HG03196 (cell line): ENCODE data around the gene PRCP.

ENCODE experiments used
- ATAC-seq: cut with Tn5 transposase; IDR thresholded peaks from one replicate; pipeline ENCODE4 v1.9.1; 2021; ENCODE audit not compliant: unreplicated experiment

The PRCP gene

DNA sequence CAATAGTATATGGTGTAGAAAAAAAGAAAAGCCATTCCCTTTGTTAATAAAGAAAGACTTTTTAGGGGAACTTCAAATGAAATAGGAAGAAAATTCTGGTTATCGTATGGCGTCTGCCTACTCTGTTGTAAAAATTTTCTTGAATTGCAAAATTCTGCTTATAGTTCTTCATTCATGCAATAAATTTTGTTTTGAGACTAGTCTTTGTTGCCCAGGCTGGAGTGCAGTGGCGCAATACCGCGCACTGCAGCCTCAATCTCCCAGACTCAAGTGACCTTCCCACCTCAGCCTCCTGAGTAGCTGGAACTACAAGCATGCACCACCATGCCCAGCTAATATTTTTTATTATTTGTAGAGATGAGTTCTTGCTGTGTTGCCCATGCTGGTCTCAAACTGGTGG lies 7.1 kb upstream of the PRCP start:
- no peak for ATAC-seq

DNA sequence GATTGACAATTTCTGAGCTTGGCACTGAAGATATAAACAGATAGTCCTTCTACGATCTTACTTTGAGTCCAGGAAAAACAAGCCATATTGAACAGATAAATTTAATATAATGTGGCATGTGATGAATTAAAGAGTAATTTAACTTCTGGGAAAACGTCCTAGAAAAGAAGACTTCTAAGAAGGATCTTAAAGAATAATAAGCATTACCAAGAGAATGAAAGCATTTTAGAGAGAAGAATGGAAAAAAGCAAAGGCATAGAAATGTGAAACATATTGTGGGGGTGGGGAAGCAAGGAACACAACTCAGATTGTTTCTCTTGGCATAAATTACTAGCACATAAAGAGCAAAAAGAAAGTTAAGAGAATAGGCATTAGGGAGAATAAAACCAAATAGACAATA lies 6.7 kb upstream of the PRCP start:
- ATAC-seq = no peak

DNA sequence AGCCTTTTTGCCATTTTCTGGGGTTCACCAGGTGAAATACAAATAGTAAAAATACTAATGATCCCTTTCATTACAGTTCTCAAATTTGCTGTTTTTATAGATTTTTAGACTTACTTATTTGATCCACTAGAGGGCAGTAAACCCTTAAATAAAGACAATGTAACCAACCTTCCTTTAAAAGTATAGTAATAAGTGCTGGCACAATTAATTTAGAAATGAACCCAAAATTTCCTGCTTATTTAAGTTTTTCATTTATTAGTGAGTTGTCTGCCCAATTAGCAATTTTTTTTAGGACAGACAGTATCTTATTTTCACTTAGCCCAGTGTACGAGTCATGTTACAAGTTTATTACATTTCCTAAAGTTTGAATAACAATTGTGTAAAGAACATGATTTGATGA lies 6.0 kb upstream of the PRCP start:
- no peak for ATAC-seq

DNA sequence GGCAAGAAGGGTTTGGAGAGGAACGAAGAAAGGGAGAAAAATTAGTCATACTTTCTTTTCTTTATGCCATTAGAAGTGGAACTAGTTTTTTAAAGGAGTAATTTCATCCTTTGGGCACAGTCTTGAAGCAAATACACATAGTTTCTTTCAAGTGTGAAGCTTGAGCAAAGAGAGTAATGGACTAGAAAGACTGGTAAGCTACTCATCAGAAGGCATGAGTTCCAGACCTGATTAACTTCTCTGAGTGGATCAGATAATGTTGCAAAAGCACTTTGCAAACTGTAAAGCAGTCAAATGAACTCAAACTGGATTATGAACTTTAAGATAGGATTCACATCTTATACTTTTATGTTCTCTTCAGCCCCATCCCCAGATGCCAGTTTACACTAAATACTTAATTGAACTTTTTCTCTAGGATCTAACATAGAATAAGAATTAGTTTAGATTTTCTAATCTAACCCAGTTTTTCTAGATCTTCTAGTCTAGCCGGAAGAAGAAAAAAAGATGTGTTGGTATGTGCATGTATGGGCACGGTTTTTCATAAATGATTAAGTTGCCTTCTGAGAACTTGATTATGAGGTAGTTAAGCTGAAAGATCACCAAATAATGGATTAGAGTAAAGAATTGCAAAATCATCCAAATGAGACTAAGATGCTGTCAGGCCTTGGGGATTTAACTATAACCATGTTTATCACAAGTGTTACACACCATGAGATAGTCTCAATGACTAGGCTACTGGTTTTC lies 3.8 kb upstream of the PRCP start:
- ATAC-seq = no peak

DNA sequence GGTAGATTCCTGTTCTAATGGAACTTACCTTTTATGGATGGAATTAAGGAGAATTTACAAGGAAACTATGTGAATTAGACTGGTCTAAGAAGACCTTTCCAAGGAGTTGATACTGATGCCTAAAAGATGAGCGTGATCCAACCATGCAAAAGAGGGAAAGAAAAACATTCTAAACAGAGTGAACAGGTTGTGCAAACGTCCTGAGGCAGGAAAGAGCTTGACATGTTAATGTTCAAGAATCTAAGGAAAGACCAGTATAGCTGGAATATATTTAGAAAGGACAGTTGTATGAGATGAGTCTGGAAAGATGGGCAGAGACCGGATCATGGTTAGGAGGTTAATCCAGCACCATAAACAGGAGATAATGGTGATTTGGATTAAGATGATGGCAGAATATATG lies 2.6 kb upstream of the PRCP start:
- no peak for ATAC-seq

DNA sequence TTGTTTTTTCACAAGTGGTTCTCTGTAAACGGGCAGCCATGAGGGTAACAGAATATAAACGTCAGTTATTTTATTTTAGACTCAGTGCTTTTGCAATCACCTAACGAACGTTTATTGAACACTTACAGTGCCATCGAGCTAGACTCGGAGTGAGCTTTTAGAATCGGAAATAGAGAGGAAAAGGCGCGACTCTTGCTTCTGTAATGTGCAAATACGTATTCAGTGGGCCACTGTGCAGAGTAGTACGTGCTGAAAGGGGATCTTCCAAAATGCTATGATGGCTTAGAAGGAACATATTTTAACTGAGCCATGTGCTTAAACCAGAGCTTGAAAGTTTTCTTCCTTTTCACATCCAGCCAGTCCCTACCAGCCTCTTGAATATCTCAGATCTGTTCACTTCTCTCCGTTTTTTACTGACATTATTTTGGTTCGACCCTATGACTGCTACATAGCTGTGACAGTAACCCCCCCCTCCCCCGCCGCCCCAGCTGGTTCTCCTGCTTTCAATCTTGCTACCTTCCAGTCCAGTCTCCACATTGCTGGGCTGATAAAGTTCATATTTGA lies 1.8 kb upstream of the PRCP start:
- no peak for ATAC-seq

DNA sequence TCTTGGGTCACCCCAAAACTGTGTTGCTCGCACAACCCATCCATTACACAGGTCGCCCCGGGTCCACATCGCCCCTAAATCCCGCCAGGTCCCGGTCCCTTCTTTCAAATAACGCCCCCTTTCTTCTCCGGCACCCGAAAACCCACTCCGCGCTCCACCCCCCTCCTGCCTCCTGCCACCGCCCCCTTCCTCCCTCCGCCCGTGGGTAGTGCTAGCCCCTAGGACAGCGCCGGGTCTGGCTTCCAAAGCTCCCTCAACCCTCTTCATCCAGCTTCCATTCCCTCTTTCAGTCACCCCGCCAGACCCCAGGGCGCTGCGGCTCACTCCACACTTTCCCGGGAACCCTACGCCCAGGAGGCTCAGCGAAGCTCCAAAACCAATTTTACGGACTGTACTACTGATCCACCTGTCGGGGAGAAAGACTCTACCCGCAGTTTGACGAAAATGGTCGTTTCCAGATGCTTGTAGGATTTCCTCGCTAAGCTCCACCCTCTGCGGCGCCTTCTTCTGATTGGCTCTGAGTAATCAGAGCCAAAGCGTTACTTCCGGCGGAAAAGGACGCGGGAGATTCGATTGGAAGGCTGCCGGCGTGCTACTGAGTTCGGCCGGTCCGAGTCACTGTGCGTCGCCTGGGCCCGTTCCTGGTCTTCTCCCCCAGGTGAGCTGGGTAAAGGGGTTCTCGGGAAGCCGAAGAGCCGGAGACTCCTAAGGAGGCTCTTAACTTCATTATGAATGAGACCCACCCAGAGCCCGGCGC lies 1.1 kb upstream of the PRCP start, which contains the start of gene DDIAS:
Gene DDIAS, plus strand, starts transcription at position 572 of the 757 bp plus-strand sequence. CDS start 13,003 bp downstream, outside the sequence.
- ATAC-seq = peak; percentile 70

DNA sequence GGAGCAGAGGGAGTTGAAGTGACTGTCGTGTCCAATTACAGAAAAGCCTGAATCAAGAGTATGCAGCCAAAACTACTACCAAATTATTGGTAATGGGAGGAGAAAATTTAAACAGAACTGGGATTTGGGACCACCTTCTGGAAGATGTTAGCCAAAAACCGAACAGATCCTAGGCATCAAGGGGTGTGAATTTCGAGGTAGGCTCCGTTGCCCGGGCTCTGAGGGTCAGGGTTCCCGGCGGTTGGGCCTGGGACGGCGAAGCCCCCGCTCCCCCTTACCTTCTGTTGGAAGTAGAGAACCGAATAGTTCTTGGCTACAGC lies 313 bp downstream of the PRCP start:
- ATAC-seq = peak; percentile 3

DNA sequence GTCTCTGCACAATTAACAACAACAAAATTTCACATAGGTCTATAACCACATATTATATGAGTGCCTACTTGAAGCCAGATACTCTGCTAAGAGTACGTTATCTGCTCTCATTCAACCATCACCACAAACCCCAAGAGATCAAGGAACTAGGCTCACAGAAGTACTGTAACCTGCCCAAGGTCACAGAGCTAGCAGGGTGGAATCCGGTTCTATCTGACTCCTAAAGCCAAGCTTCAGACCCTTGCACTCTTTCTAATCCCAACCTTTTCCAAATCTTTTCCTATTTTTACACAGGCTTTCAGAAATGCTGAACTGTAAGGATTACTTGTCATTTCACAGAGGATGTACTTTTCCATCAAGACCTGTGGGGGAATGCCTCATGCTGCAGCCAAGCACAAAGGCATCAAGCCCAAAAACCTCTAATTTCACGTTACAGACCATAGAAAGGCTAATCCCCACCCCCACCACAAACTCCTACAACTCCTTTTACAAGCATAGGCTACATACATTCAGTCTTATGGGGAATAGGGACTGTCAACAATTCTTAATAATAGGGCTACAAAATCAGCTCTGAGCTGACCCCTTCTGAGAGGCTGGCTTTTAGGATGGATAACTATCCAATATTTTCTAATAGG lies 927 bp downstream of the PRCP start:
- no peak for ATAC-seq

DNA sequence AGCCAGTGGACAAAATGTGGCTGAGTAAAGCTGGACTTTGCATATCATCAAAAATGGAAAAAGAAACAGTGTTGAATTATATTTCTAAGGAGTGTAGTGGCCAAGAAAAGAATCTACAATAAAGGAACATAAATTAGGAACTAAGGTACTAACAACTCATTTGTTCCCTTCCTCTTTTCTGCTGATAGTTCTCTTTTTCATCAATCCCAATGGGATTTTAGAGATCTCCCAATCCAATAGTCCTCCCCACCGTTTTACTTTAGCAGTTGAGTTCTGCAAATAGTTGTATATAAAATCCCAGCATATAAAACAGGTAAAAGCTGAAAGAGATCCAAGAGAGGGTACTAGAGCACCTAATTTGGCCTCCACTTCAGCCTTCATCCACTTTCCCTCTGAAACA lies 2.0 kb downstream of the PRCP start:
- ATAC-seq = no peak

DNA sequence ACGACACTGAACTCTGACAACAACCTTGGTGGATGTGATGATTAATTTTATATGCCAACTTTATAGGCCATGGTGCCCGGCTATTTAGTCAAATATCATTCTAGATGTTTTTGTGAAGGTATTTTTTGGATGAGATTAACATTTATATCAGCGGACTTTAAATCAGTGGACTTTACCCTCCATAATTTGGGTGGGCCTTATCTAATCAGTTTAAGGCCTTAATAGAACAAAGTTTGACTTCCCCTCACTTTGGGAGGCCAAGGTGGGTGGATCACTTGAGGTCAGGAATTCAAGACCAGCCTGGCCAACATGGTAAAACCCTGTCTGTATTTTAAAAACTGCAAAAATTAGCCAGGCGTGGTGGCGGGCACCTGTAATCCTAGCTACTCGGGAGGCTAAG lies 4.0 kb downstream of the PRCP start:
- ATAC-seq = no peak

DNA sequence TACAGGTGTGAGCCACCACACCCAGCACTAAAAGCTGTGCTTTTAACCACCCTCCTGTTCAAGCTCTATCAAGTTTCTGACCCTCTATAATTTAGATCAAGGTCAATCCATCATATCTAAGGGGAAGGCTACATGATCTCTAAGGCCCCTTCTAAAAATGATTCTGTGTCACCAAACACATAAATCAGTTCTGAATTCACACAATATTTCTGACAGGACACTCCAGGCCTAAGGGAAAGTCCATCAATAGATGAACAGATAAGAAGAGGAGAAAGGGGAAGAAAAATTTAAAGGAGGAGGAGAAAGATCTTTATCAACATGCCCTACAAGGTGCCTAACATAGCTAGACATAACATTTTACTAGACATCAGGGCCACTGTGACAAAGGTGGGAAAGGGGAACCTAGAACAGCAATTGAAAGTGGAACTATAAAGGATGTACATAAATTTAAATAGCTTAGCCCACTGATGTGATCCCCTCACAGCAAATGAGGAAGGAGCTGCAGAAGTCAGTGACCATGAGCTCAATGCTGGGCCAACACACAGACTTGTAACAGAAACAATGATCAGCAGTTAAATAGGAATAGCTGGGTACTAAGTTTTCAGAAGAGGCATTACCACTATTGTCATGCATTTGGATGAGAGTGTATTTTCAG lies 4.7 kb downstream of the PRCP start:
- ATAC-seq = no peak

DNA sequence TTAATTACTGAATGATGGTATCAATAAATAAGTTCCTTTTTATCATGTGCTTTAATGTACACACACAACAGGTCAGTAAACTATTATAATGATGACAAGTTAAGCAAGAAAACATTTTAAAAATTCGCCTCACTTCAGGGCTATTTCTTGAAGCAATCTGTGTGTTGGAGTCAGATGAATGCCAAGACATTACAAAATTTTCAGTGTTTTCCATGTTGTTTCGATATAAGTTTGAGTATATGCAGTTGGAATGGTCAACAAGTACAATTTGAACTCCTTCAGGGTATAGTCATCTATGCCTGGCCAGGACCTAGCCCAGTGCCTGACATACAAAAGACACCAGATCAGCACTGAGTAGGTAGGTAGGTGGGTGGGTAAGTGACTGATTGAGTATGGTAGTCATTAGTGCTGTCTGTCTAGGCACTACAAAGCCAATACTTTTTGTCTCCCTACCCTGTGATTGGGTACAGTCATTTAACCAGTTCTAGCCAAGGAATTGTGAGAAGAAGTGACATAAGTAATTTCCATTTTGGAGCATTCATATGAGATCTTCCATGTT lies 7.5 kb downstream of the PRCP start:
- ATAC-seq = no peak

DNA sequence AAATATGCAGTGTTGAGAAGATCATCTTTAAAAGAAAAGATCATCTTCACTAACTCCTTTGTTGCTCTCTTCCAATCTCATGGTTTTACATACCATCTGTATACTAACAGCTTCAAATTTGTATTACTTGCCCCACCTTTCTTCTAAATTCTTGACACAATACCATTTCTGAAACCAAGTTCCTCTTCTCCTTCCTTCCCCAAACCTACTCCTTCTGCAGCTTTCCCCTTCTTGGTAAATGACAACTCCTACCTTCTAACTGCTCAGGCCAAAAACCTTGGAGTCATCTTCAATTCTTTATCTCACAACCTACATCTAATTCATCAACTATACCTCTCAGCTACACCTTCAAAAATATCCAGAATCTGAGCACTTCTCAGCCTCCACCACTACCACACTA lies 9.3 kb downstream of the PRCP start:
- ATAC-seq = no peak

DNA sequence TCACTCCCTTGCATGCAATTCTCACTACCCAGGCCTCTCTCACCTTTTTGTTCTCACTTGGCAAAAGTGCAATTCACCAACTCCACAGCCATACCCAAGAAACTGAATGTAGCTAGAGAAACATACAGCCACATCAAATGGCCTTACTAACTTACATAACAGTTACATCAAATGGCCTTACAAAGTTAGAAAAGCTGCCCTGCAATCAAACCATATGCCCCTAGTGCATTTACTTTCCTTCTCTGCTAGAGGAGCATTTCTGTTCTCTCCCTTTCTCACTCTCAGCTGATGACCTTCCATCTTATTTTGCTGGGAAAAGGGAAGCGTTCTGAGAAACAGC lies 10.3 kb downstream of the PRCP start:
- ATAC-seq = no peak

DNA sequence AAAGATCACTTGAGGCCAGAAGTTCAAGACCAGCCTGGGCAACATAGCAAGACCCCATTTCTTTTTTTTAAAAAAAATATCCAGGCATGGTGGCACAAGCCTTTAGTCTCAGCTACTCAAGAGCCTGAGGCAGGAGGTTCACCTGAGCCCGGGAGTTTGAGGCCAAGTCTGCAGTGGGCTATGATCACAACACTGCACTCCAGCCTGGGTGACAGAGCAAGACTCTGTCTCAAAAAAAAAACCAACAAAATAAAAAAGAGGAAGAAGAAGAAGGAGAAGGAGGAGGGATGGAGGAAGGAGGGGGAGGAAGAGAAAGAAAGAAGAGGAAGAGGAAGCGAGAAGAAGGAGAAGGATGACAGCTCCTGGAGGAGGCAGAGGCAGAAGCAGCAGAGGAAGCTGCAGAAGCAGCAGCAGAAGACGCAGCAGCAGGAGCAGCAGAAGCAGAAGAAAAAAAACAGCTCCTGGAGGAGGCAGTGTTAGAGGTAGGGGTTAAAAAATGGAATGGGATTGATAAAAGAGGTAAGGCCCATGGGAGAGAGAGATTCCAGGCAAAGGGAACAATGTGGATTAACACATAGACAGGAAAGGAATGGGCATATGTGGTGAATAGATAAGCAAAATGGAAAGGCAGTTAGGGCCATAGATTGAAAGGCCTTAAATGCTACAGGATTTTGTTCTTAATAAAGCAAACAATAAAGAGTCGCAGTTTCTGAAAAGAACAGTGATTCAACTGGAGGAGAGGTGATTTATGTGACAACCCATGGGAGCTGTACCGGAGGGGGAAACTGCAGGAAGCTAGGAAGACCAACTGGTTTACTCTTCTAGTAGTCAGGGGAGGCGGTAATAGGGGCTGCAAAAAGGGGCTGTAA lies 10.9 kb downstream of the PRCP start:
- ATAC-seq = no peak

DNA sequence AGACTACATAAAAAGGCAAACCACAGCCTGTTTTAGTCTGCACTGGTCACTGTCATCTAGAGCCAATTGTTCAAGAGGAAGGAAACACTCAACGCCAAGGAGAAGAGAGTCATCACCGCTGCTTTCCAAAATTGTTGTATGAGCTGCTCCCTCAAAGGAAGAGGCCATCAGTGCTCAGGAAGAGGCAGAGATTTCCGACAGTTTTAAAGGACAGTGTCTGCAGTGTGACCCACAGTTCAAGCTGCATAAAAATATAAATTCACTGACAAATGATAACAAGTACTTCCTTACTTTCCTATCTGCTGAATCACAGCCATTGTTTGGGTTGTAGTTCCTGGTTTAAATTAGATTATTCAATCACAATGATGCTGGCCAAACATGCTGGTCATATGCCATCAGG lies 16.4 kb downstream of the PRCP start:
- ATAC-seq = no peak

DNA sequence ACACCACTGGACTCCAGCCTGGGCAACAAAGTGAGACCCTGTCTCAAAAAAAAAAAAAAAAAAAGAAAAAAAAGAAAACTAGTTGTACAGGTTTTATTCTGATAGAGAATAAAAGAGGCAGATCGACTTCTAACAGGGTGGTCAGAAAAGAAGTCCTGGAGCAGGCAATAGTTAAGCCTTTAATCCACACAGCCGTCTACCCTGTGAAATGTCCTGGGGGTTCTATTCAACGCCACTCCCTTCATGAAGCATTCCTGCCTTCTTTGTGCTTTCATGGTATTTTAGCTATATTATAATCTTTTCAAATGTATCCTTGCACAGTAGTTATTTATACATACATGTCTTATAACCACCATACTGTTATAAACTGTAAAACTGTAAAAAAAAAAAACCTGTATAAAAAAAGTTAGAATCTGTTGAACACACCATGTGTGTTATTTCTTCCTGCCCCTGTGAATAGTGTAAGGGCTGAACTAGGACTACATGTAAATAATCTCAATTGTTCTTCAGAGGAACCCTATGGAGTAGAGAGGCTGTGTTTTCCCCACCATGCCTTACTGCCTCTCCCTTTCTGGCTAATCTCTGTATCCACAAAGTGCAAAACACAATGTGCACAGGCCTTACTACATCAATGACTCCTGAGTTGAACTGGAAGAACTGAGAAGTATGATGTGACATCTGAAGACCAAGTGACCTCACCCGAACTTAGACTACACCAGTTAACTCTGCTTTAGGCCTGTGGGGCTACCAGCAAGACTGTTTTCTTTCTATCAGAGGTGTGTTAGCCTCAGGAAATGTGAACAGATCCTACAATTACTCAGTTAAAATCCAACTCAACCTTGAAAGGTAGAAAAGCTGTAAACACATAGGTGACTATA lies 25.3 kb downstream of the PRCP start:
- ATAC-seq = no peak

DNA sequence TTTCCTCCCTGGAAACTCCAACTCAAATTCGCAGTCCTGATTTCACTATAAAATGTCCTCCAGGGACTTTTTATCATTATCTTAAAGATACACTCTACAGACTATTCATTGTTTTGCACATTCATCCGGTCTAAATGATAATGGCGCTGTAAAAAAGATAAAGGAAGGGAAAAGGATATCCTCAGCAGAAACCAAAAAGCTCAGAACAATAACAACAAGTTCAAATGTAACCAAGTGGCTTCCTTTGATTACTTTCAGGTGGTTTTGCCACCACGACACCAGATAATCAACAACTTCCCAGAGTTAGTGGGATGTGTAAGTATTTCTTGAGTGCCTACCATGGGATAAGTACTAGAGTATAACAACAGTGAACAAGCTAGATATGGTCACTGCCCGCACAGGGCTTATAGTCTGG lies 26.3 kb downstream of the PRCP start:
- ATAC-seq = no peak
